ENCODE results near the gene UBE2J2.

GRCh38 chr1:1226566-1227362 lies 46.9 kb downstream of the UBE2J2 start:
- TF ChIP-seq CTCF (IDR thresholded peaks at IDR 0.05 in 8 of 11, conservative IDR thresholded peaks at IDR 0.05 in 3 of 11) (no peak), POLR2A (IDR thresholded peaks at IDR 0.05) (no peak), POLR2AphosphoS5 (IDR thresholded peaks at IDR 0.05) (no peak)

Data from spleen (tissue), 7 donors.